ENCODE data around the gene GRID1. TPM values are rescaled to one million over a fixed set of nuclear protein-coding genes. Genes with fewer than 3 reads are reported as not detected.

Gene GRID1
- total RNA-seq, 1 experiment from 2014 or later, result 5.6 TPM

DNA sequence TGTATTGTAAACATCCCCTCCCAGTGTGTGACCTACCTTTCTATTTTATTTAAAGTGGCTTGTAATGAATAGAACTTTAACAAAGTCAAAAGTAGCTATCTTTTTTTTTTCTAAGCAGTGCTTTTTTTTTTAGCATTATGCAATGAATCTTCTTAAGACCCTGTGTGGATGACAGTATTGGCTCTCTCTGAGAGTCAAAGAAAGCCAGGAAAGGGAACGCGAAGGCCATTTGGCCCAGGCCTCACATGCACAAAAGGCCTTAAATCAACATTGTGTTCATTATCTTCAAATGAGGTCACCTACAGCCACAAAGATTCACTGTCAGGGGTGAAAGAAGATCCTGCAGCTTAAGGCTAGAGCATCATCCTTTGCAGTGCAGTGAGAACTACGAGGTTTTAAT is 721.5 kb downstream of the GRID1 start:
- ChIA-PET CTCF (no interaction called here), RAD21 (ENCODE audit: low non-redundant PET in 1 of 2, low total read pairs in 2 of 2, uncharacterized antibody in 2 of 2, unreplicated experiment in 2 of 2) (no interaction called here), POLR2A (no interaction called here)
- ATAC-seq (no peak), DNase-seq (ENCODE audit: low read depth, low spot score) (no peak)
- BruUV-seq (replicated peaks), result no TSS peak
- no peaks in the 10 kb centered on the region for H3K79me2 ChIP-seq (ENCODE audit: insufficient read depth, low read length)
- no peaks in the 10 kb centered on the region for H3K9me3 ChIP-seq (ENCODE audit: control insufficient read depth in 1 of 2, insufficient read depth in 1 of 2, low read depth in 1 of 2, low read length in 2 of 2)
- no peak overlapping the region for H3K4me3 ChIP-seq (replicated peaks in 1 of 2; ENCODE audit: low read depth in 1 of 2, low read length in 2 of 2)
- no peaks in the 10 kb centered on the region for H3K9me2 ChIP-seq (ENCODE audit: insufficient read depth)
- H2AFZ ChIP-seq (ENCODE audit: low read depth, low read length, poor library complexity, severe bottlenecking), result no peak overlapping the region
- H3K27ac ChIP-seq (ENCODE audit: low read depth, low read length), result no peak overlapping the region
- no peak for TF ChIP-seq RAD21 (IDR thresholded peaks at IDR 0.05; ENCODE audit: low read depth)
- no peak for TF ChIP-seq ZNF274 (IDR thresholded peaks at IDR 0.05; ENCODE audit: low read depth, low read length)
- TF ChIP-seq CEBPB (IDR thresholded peaks at IDR 0.05; ENCODE audit: low read depth), result no peak
- TF ChIP-seq, protein P1, sequence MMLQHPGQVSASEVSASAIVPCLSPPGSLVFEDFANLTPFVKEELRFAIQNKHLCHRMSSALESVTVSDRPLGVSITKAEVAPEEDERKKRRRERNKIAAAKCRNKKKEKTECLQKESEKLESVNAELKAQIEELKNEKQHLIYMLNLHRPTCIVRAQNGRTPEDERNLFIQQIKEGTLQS (IDR thresholded peaks at IDR 0.05), result no peak
- TF ChIP-seq, protein P2, sequence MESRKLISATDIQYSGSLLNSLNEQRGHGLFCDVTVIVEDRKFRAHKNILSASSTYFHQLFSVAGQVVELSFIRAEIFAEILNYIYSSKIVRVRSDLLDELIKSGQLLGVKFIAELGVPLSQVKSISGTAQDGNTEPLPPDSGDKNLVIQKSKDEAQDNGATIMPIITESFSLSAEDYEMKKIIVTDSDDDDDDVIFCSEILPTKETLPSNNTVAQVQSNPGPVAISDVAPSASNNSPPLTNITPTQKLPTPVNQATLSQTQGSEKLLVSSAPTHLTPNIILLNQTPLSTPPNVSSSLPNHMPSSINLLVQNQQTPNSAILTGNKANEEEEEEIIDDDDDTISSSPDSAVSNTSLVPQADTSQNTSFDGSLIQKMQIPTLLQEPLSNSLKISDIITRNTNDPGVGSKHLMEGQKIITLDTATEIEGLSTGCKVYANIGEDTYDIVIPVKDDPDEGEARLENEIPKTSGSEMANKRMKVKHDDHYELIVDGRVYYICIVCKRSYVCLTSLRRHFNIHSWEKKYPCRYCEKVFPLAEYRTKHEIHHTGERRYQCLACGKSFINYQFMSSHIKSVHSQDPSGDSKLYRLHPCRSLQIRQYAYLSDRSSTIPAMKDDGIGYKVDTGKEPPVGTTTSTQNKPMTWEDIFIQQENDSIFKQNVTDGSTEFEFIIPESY (IDR thresholded peaks at IDR 0.05; ENCODE audit: extremely low read depth, insufficient replicate concordance, low read length), result no peak
- TF ChIP-seq POLR2A (IDR thresholded peaks at IDR 0.05; ENCODE audit: borderline replicate concordance, extremely low read depth, insufficient read depth, insufficient read length), result no peak
- TF ChIP-seq EGR1 (IDR thresholded peaks at IDR 0.05; ENCODE audit: low read depth), result no peak
- TF ChIP-seq, protein P3, sequence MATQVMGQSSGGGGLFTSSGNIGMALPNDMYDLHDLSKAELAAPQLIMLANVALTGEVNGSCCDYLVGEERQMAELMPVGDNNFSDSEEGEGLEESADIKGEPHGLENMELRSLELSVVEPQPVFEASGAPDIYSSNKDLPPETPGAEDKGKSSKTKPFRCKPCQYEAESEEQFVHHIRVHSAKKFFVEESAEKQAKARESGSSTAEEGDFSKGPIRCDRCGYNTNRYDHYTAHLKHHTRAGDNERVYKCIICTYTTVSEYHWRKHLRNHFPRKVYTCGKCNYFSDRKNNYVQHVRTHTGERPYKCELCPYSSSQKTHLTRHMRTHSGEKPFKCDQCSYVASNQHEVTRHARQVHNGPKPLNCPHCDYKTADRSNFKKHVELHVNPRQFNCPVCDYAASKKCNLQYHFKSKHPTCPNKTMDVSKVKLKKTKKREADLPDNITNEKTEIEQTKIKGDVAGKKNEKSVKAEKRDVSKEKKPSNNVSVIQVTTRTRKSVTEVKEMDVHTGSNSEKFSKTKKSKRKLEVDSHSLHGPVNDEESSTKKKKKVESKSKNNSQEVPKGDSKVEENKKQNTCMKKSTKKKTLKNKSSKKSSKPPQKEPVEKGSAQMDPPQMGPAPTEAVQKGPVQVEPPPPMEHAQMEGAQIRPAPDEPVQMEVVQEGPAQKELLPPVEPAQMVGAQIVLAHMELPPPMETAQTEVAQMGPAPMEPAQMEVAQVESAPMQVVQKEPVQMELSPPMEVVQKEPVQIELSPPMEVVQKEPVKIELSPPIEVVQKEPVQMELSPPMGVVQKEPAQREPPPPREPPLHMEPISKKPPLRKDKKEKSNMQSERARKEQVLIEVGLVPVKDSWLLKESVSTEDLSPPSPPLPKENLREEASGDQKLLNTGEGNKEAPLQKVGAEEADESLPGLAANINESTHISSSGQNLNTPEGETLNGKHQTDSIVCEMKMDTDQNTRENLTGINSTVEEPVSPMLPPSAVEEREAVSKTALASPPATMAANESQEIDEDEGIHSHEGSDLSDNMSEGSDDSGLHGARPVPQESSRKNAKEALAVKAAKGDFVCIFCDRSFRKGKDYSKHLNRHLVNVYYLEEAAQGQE (IDR thresholded peaks at IDR 0.05; ENCODE audit: low read depth), result no peak
- TF ChIP-seq CTCF (IDR thresholded peaks at IDR 0.05 in 2 of 3, conservative IDR thresholded peaks at IDR 0.05 in 1 of 3; ENCODE audit: borderline replicate concordance in 1 of 3, insufficient read depth in 1 of 3, low read depth in 2 of 3, low read length in 2 of 3), result no peak
- TF ChIP-seq SRF (IDR thresholded peaks at IDR 0.05; ENCODE audit: low read depth), result no peak
- TF ChIP-seq POLR2AphosphoS5 (IDR thresholded peaks at IDR 0.05; ENCODE audit: low read depth, low read length), result no peak
- no peak for TF ChIP-seq EZH2phosphoT487 (IDR thresholded peaks at IDR 0.05; ENCODE audit: borderline replicate concordance)
- TF ChIP-seq FOSL1 (IDR thresholded peaks at IDR 0.05; ENCODE audit: low read depth), result no peak
- TF ChIP-seq ELF1 (IDR thresholded peaks at IDR 0.05; ENCODE audit: borderline replicate concordance, low read depth), result no peak
- TF ChIP-seq, protein P4, sequence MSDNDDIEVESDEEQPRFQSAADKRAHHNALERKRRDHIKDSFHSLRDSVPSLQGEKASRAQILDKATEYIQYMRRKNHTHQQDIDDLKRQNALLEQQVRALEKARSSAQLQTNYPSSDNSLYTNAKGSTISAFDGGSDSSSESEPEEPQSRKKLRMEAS (IDR thresholded peaks at IDR 0.05), result no peak
- TF ChIP-seq ZFX (IDR thresholded peaks at IDR 0.05), result no peak
- no peak for TF ChIP-seq SIN3A (IDR thresholded peaks at IDR 0.05; ENCODE audit: low read depth)
- no peak for TF ChIP-seq TCF7L2 (IDR thresholded peaks at IDR 0.05; ENCODE audit: borderline replicate concordance, extremely low read depth, insufficient read depth, insufficient read length)
- TF ChIP-seq YY1 (IDR thresholded peaks at IDR 0.05; ENCODE audit: extremely low read depth, insufficient replicate concordance, low read depth, low read length), result no peak
- no peak for TF ChIP-seq JUND (IDR thresholded peaks at IDR 0.05)
- intact Hi-C loops (cut with micrococcal nuclease), result no loop called here
- H3K4me1 ChIP-seq (ENCODE audit: control insufficient read depth in 1 of 2, insufficient read depth in 2 of 2, low read length in 2 of 2), result peaks cover 44 to 54% of the 10 kb centered on the region in 2 experiments
- 0 out of 2 replicates have a peak, but pooled peaks cover 2% of the 10 kb centered on the region for H3K27me3 ChIP-seq (ENCODE audit: insufficient read depth, low read length)
- H3K9ac ChIP-seq (ENCODE audit: low read length), result no peak overlapping the region
- H3K4me2 ChIP-seq (ENCODE audit: low read length), result no peak overlapping the region
- H4K20me1 ChIP-seq (ENCODE audit: insufficient read depth), result no peaks in the 10 kb centered on the region
- H3K36me3 ChIP-seq (ENCODE audit: control insufficient read depth in 1 of 2, insufficient read depth in 2 of 2, low read length in 2 of 2), result no peaks in the 10 kb centered on the region

Measured in HCT116 (cell line).